Stimulated activated CD8-positive, alpha-beta memory T cell treated with anti-CD3 and anti-CD28 coated beads, Interleukin-4, amount 100 ng/mL, for 48 hours (primary cell): ENCODE measurements around the gene VEGFB.

Experiments
- DNase-seq: peaks from one replicate; pipeline ENCODE4 v3.0.0-alpha.2; 2020

VEGFB gene

GRCh38 chr11:64284962-64285884 lies 50.8 kb downstream of the VEGFB start, which contains the start of gene GPR137:
Gene GPR137, plus strand, starts transcription at chr11:64285848. Its CDS starts 677 bp downstream, at chr11:64286525.
- peak; percentile 97 for DNase-seq

- no peak for DNase-seq
These were observed 51.8 kb downstream of the VEGFB start for GRCh38 chr11:64285885-64286800.

GRCh38 chr11:64286801-64287159 lies 52.4 kb downstream of the VEGFB start:
- no peak for DNase-seq

- no peak for DNase-seq
These were observed 53.4 kb downstream of the VEGFB start for GRCh38 chr11:64287676-64288352.

- no peak for DNase-seq
These were observed 54.0 kb downstream of the VEGFB start for GRCh38 chr11:64288353-64288750.
